Spleen (tissue), 11 donors: Measurements from ENCODE around the gene STX18. TPM values are rescaled to one million over a fixed set of nuclear protein-coding genes. Genes with fewer than 3 reads are reported as not detected.

Experiments
- DNase-seq: peaks from one replicate; pipeline ENCODE4 v3.0.0-alpha.2; 2020
- H3K27ac ChIP-seq, 8 donors: fragments of 200-600 bp; sonication (generic) in 7 of 8; 1 replicate in 4 of 8; 2 replicates in 4 of 8; pipeline versions ENCODE4 v1.5.0 to v1.8.0; 2016 to 2021; ENCODE audit warnings: inconsistent platforms in 4 of 8, mild to moderate bottlenecking in 4 of 8, moderate library complexity in 1 of 8
- H3K27me3 ChIP-seq, 7 donors: fragments of 200-600 bp; sonication (generic) in 6 of 7; replicated peaks in 1 of 7; 1 replicate in 4 of 7; 2 replicates in 3 of 7; pipeline versions ENCODE4 v1.5.0 to v1.8.0; 2016 to 2021; ENCODE audit warnings: inconsistent platforms in 3 of 7, mild to moderate bottlenecking in 1 of 7
- H3K36me3 ChIP-seq, 6 donors: fragments of 200-600 bp; sonication (generic) in 5 of 6; 1 replicate in 4 of 6; 2 replicates in 2 of 6; pipeline versions ENCODE4 v1.5.0 to v1.8.0; 2016 to 2021; ENCODE audit warnings: inconsistent platforms in 2 of 6
- H3K4me1 ChIP-seq, 6 donors: fragments of 200-600 bp; sonication (generic) in 5 of 6; 1 replicate in 3 of 6; 2 replicates in 3 of 6; pipeline versions ENCODE4 v1.5.0 to v1.8.0; 2016 to 2021; ENCODE audit warnings: inconsistent platforms in 3 of 6
- H3K4me3 ChIP-seq, 8 donors: fragments of 200-600 bp; sonication (generic) in 7 of 8; 1 replicate in 4 of 8; 2 replicates in 4 of 8; pipeline versions ENCODE4 v1.5.0 to v1.8.0; 2016 to 2021; ENCODE audit warnings: inconsistent platforms in 4 of 8, mild to moderate bottlenecking in 4 of 8, moderate library complexity in 2 of 8
- H3K9me3 ChIP-seq, 8 donors: fragments of 200-600 bp; sonication (generic) in 7 of 8; 1 replicate in 4 of 8; 2 replicates in 4 of 8; pipeline versions ENCODE4 v1.5.0 to v1.8.0; 2016 to 2021; ENCODE audit warnings: inconsistent platforms in 4 of 8
- POLR2A ChIP-seq, 3 donors: fragments of 450-650 bp; IDR thresholded peaks; one replicate each; pipeline ENCODE4 v1.5.1; 2017; ENCODE audit warnings: antibody characterized with exemption in 3 of 3, mild to moderate bottlenecking in 1 of 3
- POLR2AphosphoS5 ChIP-seq, 3 donors: sonication (generic); formaldehyde crosslinking; IDR thresholded peaks; one replicate each; pipeline ENCODE4 v1.5.1; 2017; ENCODE audit warnings: antibody characterized with exemption in 3 of 3
- WGBS, 5 donors: extraction: QIAGEN DNeasy Blood & Tissue Kit in 3 of 5; methylation state at CpG; one replicate each; pipeline versions ENCODE4 v1.1.5 to v1.1.7; 2013 to 2018; 5-methylcytosine and 5-hydroxymethylcytosine counted together
- intact Hi-C: fragments of 100-400 bp; cut with DNase I; formaldehyde crosslinking; loops from one replicate; pipeline ENCODE4 v1.15.0; 2023; ENCODE audit warnings: low total_unique reads
- polyA plus RNA-seq, 3 donors: library from polyadenylated mRNA; stranded (reverse); fragments of 200-250 nt; gene quantifications; one replicate each; pipeline ENCODE4 v1.2.1, GENCODE V29; 2013
- total RNA-seq, 7 donors: library from RNA; depleted of rRNA in 3 of 7; stranded (reverse); fragments of >200 nt in 3 of 7; fragmentation: NEBNext Ultra II Directional in 4 of 7; extraction: Animal tissue kit (Norgen Biotek cat#: 25700) in 4 of 7; gene quantifications; one replicate each; pipeline versions ENCODE4 v1.1.0 to v1.2.1, GENCODE V29; 2016 to 2021
- TF ChIP-seq, protein P1 (sequence below), 11 experiments: fragments of 200-600 bp in 7 of 11; fragments of 450-650 bp in 4 of 11; sonication (generic) in 4 of 11; IDR thresholded peaks in 8 of 11; conservative IDR thresholded peaks in 3 of 11; 1 replicate in 7 of 11; 2 replicates in 4 of 11; pipeline versions ENCODE4 v1.4.0 to v1.8.0; 2016 to 2021; ENCODE audit warnings: antibody characterized with exemption in 11 of 11, inconsistent platforms in 4 of 11, mild to moderate bottlenecking in 1 of 11
- donor health status: healthy with polysubstance abuse.
- donor health status: DM: no; HTN: no; CAD: no; lungs with moderate emphysema.
- donor health status: DM: no; HTN: no; CAD: no.
- donor health status: Bipolar disorder and iron deficiency.
- donor health status: healthy.
- donor health status: DM: no; HTN: no; CAD: no.
- donor health status: DM: yes; HTN: yes; CAD: no.

The STX18 gene
- total and polyA plus RNA-seq, 10 donors, result 19.0 to 45.8 (median 29.8) TPM

DNA sequence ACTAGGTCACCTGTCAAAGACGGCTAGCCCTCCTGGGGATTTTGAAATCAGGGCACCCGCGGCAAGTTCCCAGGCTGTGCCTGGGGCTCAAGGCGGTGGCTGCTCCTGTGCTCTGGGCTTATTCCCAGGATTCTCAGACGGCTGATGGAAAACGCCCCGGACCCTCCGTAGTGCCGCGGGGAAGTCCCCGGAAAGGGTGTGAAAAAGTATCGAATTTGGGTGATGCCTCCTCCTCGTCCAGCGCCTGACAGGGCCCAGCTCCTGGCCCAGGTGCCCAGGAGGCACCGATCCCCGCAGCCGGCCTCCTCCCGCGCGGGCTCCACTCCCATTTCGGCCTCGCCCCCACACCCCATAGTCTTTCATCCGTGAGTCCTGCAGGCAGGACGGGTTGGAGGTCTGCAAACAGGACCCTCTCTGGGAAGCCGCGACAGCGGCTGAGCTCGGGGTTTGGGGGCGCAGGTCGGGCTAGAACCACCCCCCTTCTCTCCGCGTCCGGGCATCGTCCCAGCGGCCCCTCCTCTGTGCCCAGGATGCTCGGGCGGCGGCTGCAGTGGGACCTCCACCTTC lies 156.0 kb downstream of the STX18 start:
- no peaks in the 10 kb centered on the region for H3K9me3 ChIP-seq
- peaks cover 20 to 38% (median 28%) of the 10 kb centered on the region in 6 donors for H3K4me1 ChIP-seq
- H3K4me3 ChIP-seq, result peak overlapping the region in 6 of 8 donors; percentile 35 to 72 (median 46)
- no peak for DNase-seq
- H3K27me3 ChIP-seq, result peaks cover 11 to 88% (median 51%) of the 10 kb centered on the region in 7 donors
- TF ChIP-seq, protein P1, sequence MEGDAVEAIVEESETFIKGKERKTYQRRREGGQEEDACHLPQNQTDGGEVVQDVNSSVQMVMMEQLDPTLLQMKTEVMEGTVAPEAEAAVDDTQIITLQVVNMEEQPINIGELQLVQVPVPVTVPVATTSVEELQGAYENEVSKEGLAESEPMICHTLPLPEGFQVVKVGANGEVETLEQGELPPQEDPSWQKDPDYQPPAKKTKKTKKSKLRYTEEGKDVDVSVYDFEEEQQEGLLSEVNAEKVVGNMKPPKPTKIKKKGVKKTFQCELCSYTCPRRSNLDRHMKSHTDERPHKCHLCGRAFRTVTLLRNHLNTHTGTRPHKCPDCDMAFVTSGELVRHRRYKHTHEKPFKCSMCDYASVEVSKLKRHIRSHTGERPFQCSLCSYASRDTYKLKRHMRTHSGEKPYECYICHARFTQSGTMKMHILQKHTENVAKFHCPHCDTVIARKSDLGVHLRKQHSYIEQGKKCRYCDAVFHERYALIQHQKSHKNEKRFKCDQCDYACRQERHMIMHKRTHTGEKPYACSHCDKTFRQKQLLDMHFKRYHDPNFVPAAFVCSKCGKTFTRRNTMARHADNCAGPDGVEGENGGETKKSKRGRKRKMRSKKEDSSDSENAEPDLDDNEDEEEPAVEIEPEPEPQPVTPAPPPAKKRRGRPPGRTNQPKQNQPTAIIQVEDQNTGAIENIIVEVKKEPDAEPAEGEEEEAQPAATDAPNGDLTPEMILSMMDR (IDR thresholded peaks at IDR 0.05 in 8 of 11, conservative IDR thresholded peaks at IDR 0.05 in 3 of 11), result no peak
- TF ChIP-seq POLR2AphosphoS5 (IDR thresholded peaks at IDR 0.05) (no peak), POLR2A (IDR thresholded peaks at IDR 0.05) (no peak)
- WGBS, 5 donors, result 3 to 5% (median 4%) methylated on average over 34 to 38 of the region's 38 CpGs
- no peak overlapping the region for H3K27ac ChIP-seq
- H3K36me3 ChIP-seq, result no peaks in the 10 kb centered on the region
- intact Hi-C loops, result no loop called here

- peaks cover 20 to 38% (median 28%) of the 10 kb centered on the region in 6 donors for H3K4me1 ChIP-seq
- peaks cover 11 to 87% (median 51%) of the 10 kb centered on the region in 7 donors for H3K27me3 ChIP-seq
- TF ChIP-seq POLR2AphosphoS5 (IDR thresholded peaks at IDR 0.05) (no peak), POLR2A (IDR thresholded peaks at IDR 0.05) (no peak)
- TF ChIP-seq, protein P1 (IDR thresholded peaks at IDR 0.05 in 8 of 11, conservative IDR thresholded peaks at IDR 0.05 in 3 of 11), result no peak
- no peaks in the 10 kb centered on the region for H3K9me3 ChIP-seq
- intact Hi-C loops, result no loop called here
- WGBS, 5 donors, result 30 to 43% (median 40%) methylated on average over 5 of the region's 5 CpGs
- DNase-seq, result no peak
- H3K4me3 ChIP-seq, result no peak overlapping the region
- no peaks in the 10 kb centered on the region for H3K36me3 ChIP-seq
- no peak overlapping the region for H3K27ac ChIP-seq
Observed at GRCh38 chr4:4384837-4385236, 157.0 kb downstream of the STX18 start.

GRCh38 chr4:4383085-4383484 lies 158.8 kb downstream of the STX18 start:
- 62 to 81% (median 72%) methylated on average over 3 of the region's 3 CpGs for WGBS, 5 donors
- no peaks in the 10 kb centered on the region for H3K36me3 ChIP-seq
- H3K27me3 ChIP-seq, result peaks cover 11 to 81% (median 39%) of the 10 kb centered on the region in 7 donors
- H3K4me1 ChIP-seq, result peaks cover 19 to 29% (median 25%) of the 10 kb centered on the region in 6 donors
- intact Hi-C loops, result no loop called here
- no peak for TF ChIP-seq POLR2A (IDR thresholded peaks at IDR 0.05)
- TF ChIP-seq, protein P1 (IDR thresholded peaks at IDR 0.05 in 8 of 11, conservative IDR thresholded peaks at IDR 0.05 in 3 of 11), result no peak
- TF ChIP-seq POLR2AphosphoS5 (IDR thresholded peaks at IDR 0.05), result no peak
- H3K27ac ChIP-seq, result no peak overlapping the region
- no peaks in the 10 kb centered on the region for H3K9me3 ChIP-seq
- DNase-seq, result no peak
- H3K4me3 ChIP-seq, result no peak overlapping the region

DNA sequence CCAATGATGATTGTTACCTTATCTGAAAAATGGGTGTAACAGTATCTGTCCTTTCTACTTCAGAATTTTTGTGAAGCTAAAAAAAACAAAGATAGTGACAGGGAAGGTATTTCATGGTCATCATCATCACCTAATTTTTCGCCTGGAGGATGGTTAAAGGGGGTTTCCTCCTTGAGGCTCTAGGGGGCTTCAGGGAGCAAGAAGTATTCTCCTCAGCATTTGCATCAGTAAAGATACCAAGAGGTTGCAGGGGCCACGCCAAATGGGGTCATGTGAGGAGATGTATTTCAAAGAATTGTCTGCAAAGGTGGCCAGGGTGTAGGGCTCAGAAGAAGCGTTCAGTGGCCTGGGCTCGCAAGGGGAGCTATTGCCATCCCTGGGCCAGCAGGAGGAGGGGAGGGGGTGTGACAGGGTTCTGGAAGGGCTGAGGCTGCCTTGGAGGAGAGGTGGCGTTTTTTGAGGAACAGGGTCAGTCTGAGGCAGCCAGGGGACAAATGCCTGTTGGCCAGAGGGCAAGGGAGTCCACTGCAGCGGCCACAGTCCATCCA lies 162.2 kb downstream of the STX18 start:
- Histone ChIP-seq H3K36me3 (no peaks in the 10 kb centered on the region), H3K4me3 (no peak overlapping the region), H3K27ac (no peak overlapping the region), H3K27me3 (peaks cover 0 to 72% (median 5%) of the 10 kb centered on the region in 7 donors), H3K9me3 (peaks cover 0 to 6% (median under 1%) of the 10 kb centered on the region in 8 donors), H3K4me1 (no peaks in the 10 kb centered on the region)
- intact Hi-C loops, result no loop called here
- whole genome bisulfite sequencing, 5 donors, result 44 to 56% (median 52%) methylated on average over 6 of the region's 6 CpGs
- TF ChIP-seq, protein P1 (IDR thresholded peaks at IDR 0.05 in 8 of 11, conservative IDR thresholded peaks at IDR 0.05 in 3 of 11), result no peak
- TF ChIP-seq POLR2A (IDR thresholded peaks at IDR 0.05), result no peak
- TF ChIP-seq POLR2AphosphoS5 (IDR thresholded peaks at IDR 0.05), result no peak
- DNase-seq, result no peak
